H1 (cell line): ENCODE results near the gene WDR31. TPM values are rescaled to one million over a fixed set of nuclear protein-coding genes. Genes with fewer than 3 reads are reported as not detected.

Experiments
- CTCF ChIA-PET: fragments of 300-600 bp; sonication (Branson Sonifier 250); formaldehyde crosslinking; loops from one replicate; lab custom pipeline; 2021; ENCODE audit not compliant: partially characterized antibody; lab: Charles Lee
- POLR2A ChIA-PET: fragments of 300-600 bp; sonication (Branson Sonifier 250); formaldehyde crosslinking; loops from one replicate; lab custom pipeline; 2021; ENCODE audit warnings: inconsistent platforms; ENCODE audit not compliant: partially characterized antibody; lab: Charles Lee
- DNase-seq, 2 experiments: peaks; one replicate each; pipeline versions ENCODE4 v3.0.0 to v3.0.0-alpha.2; 2010 to 2022; ENCODE audit warnings: low spot score in 2 of 2, low read depth in 1 of 2, mixed read lengths in 1 of 2
- FAIRE-seq: peaks from 2 replicates; lab custom pipeline; 2011; peaks lifted over from hg19 to GRCh38; lab: Jason Lieb, UNC
- H2AFZ ChIP-seq: 2 replicates; pipeline ENCODE4 v1.8.1; 2012; ENCODE audit warnings: low read length, inconsistent platforms
- H2AK5ac ChIP-seq: 2 replicates; pipeline ENCODE4 v1.6.1; 2013; ENCODE audit warnings: low read depth, low read length
- H2BK120ac ChIP-seq: replicated peaks from 2 replicates; pipeline ENCODE3; 2013; ENCODE audit warnings: low read depth, low read length, inconsistent platforms
- H2BK12ac ChIP-seq: 2 replicates; pipeline ENCODE4 v1.6.1; 2013; ENCODE audit warnings: low read depth, low read length
- H2BK15ac ChIP-seq: 2 replicates; pipeline ENCODE4 v1.6.1; 2013; ENCODE audit warnings: low read length
- H2BK20ac ChIP-seq: 2 replicates; pipeline ENCODE4 v1.6.1; 2013; ENCODE audit warnings: low read length
- H2BK5ac ChIP-seq: 2 replicates; pipeline ENCODE4 v1.6.1; 2013; ENCODE audit warnings: low read depth, low read length
- H3K14ac ChIP-seq: 2 replicates; pipeline ENCODE4 v1.6.1; 2013; ENCODE audit warnings: inconsistent platforms; ENCODE audit not compliant: insufficient read length
- H3K18ac ChIP-seq: 2 replicates; pipeline ENCODE4 v1.6.1; 2013; ENCODE audit warnings: low read length; ENCODE audit errors: extremely low read depth
- H3K23ac ChIP-seq: 2 replicates; pipeline ENCODE4 v1.6.1; 2013; ENCODE audit warnings: inconsistent platforms; ENCODE audit not compliant: insufficient read length
- H3K23me2 ChIP-seq: 2 replicates; pipeline ENCODE4 v1.6.1; 2013; ENCODE audit warnings: low read depth, low read length
- H3K27ac ChIP-seq: 2 replicates; pipeline ENCODE4 v1.6.1; 2011; ENCODE audit warnings: low read depth, low read length, inconsistent platforms
- H3K27me3 ChIP-seq, 4 experiments: replicated peaks in 1 of 4; 1 replicate in 1 of 4; 2 replicates in 3 of 4; pipeline versions ENCODE4 v1.6.1 to v1.8.1; 2011 to 2013; ENCODE audit warnings: low read length in 3 of 4, mild to moderate bottlenecking in 3 of 4, inconsistent platforms in 2 of 4, mixed read lengths in 2 of 4, moderate library complexity in 1 of 4; ENCODE audit not compliant: control insufficient read depth in 3 of 4, insufficient read depth in 3 of 4; ENCODE audit errors: extremely low read depth in 1 of 4
- H3K36me3 ChIP-seq, 4 experiments: 2 replicates each; pipeline versions ENCODE4 v1.6.1 to v1.8.1; 2011 to 2013; ENCODE audit warnings: mild to moderate bottlenecking in 4 of 4, low read length in 3 of 4, moderate library complexity in 2 of 4, control low read depth in 1 of 4, inconsistent platforms in 1 of 4; ENCODE audit not compliant: insufficient read depth in 4 of 4, control insufficient read depth in 2 of 4
- H3K4ac ChIP-seq: replicated peaks from 2 replicates; pipeline ENCODE3; 2013; ENCODE audit warnings: low read length, low read depth, mixed read lengths, inconsistent platforms; ENCODE audit not compliant: insufficient read length
- H3K4me1 ChIP-seq, 4 experiments: replicated peaks in 1 of 4; 1 replicate in 1 of 4; 2 replicates in 3 of 4; pipeline versions ENCODE4 v1.6.1 to v1.8.1; 2011 to 2013; ENCODE audit warnings: low read length in 3 of 4, inconsistent platforms in 2 of 4, mixed read lengths in 1 of 4; ENCODE audit not compliant: insufficient read depth in 4 of 4, control insufficient read depth in 3 of 4
- H3K4me2 ChIP-seq, 2 experiments: 2 replicates each; pipeline versions ENCODE4 v1.6.1 to v1.8.1; 2011 to 2013; ENCODE audit warnings: low read depth in 2 of 2, low read length in 2 of 2, control low read depth in 1 of 2, inconsistent platforms in 1 of 2, mild to moderate bottlenecking in 1 of 2; ENCODE audit not compliant: insufficient read depth in 1 of 2
- H3K4me3 ChIP-seq, 4 experiments: fragments of 200-600, 300-600 bp in 1 of 4; sonication (generic), shearing (Covaris generic), sonication (Bioruptor Twin) in 1 of 4; 2 replicates each; pipeline versions ENCODE4 v1.5.1 to v1.8.1; 2011 to 2016; ENCODE audit warnings: low read length in 4 of 4, low read depth in 3 of 4, control low read depth in 2 of 4, inconsistent platforms in 2 of 4, mild to moderate bottlenecking in 2 of 4, mixed read lengths in 1 of 4, moderate library complexity in 1 of 4; ENCODE audit not compliant: insufficient read depth in 2 of 4; ENCODE audit errors: extremely low read depth in 1 of 4
- H3K56ac ChIP-seq: replicated peaks from 2 replicates; pipeline ENCODE3; 2013; ENCODE audit warnings: low read depth, mild to moderate bottlenecking, mixed read lengths, low read length, inconsistent platforms; ENCODE audit not compliant: insufficient read length
- H3K79me1 ChIP-seq: 2 replicates; pipeline ENCODE4 v1.6.1; 2013; ENCODE audit warnings: low read depth, low read length, control low read depth
- H3K79me2 ChIP-seq, 2 experiments: 2 replicates each; pipeline versions ENCODE4 v1.6.1 to v1.8.1; 2012 to 2013; ENCODE audit warnings: low read length in 2 of 2, mild to moderate bottlenecking in 2 of 2, inconsistent platforms in 1 of 2; ENCODE audit not compliant: insufficient read depth in 2 of 2, control insufficient read depth in 1 of 2
- H3K9ac ChIP-seq, 4 experiments: replicated peaks in 1 of 4; 1 replicate in 1 of 4; 2 replicates in 3 of 4; pipeline versions ENCODE4 v1.6.1 to v1.8.1; 2011 to 2013; ENCODE audit warnings: low read depth in 3 of 4, low read length in 3 of 4, control low read depth in 2 of 4, mild to moderate bottlenecking in 2 of 4, moderate library complexity in 2 of 4, inconsistent platforms in 1 of 4; ENCODE audit errors: extremely low read depth in 1 of 4
- H3K9me3 ChIP-seq, 2 experiments: 2 replicates each; pipeline versions ENCODE4 v1.6.1 to v1.8.1; 2012 to 2013; ENCODE audit warnings: mild to moderate bottlenecking in 2 of 2, moderate library complexity in 2 of 2, control low read depth in 1 of 2, inconsistent platforms in 1 of 2, low read depth in 1 of 2, low read length in 1 of 2, mixed read lengths in 1 of 2; ENCODE audit not compliant: insufficient read depth in 2 of 2
- H4K20me1 ChIP-seq, 2 experiments: replicated peaks in 1 of 2; 2 replicates each; pipeline versions ENCODE3 to v1.8.1; 2011 to 2013; ENCODE audit warnings: inconsistent platforms in 2 of 2, low read length in 2 of 2, mild to moderate bottlenecking in 1 of 2; ENCODE audit not compliant: insufficient read depth in 2 of 2, control insufficient read depth in 1 of 2
- H4K5ac ChIP-seq: 2 replicates; pipeline ENCODE4 v1.6.1; 2013; ENCODE audit warnings: low read length, low read depth, mixed read lengths, inconsistent platforms; ENCODE audit not compliant: insufficient read length
- H4K8ac ChIP-seq: 2 replicates; pipeline ENCODE4 v1.8.0; 2013; ENCODE audit warnings: mild to moderate bottlenecking, moderate library complexity, low read length, inconsistent platforms; ENCODE audit not compliant: insufficient read depth; ENCODE audit errors: extremely low read depth
- H4K91ac ChIP-seq: replicated peaks from 2 replicates; pipeline ENCODE3; 2013; ENCODE audit warnings: low read length, mixed read lengths, inconsistent platforms; ENCODE audit not compliant: insufficient read length
- TAF1 ChIP-seq: IDR thresholded peaks from 2 replicates; pipeline ENCODE4 v1.6.1; 2011; ENCODE audit warnings: mild to moderate bottlenecking, low read depth, low read length
- WGBS, 2 experiments: shearing (Covaris generic) in 1 of 2; methylation state at CpG; one replicate each; pipeline versions ENCODE4 v1.1.6 to v1.1.7; 2013 to 2015; ENCODE audit warnings: low lambda C conversion rate in 2 of 2, mixed read lengths in 2 of 2, inconsistent platforms in 1 of 2, low coverage in 1 of 2, missing lambda C conversion rate in 1 of 2; ENCODE audit not compliant: insufficient replicate concordance in 2 of 2, insufficient coverage in 1 of 2, insufficient read length in 1 of 2; ENCODE audit errors: extremely low coverage in 1 of 2, missing lambda C conversion rate in 1 of 2; 5-methylcytosine and 5-hydroxymethylcytosine counted together
- polyA plus RNA-seq, 7 experiments: library from polyadenylated mRNA; depleted of rRNA in 3 of 7; stranded (reverse) in 5 of 7; unstranded in 2 of 7; fragments of >200 nt in 5 of 7; fragments of 200-250 nt in 2 of 7; gene quantifications; 1 replicate in 5 of 7; 2 replicates in 1 of 7; 4 replicates in 1 of 7; pipeline versions ENCODE4 v1.2.1 to v1.2.3, GENCODE V29; 2011 to 2013; ENCODE audit warnings: missing spikeins in 2 of 7, mixed read lengths in 2 of 7
- total RNA-seq: library from RNA; stranded (reverse); fragmentation: NEBNext Ultra II Directional; extraction: Animal tissue kit (Norgen Biotek cat#: 25700); gene quantifications from 2 replicates; pipeline ENCODE4 v1.2.1, GENCODE V29; 2021

The WDR31 gene
- total and polyA plus RNA-seq, 2 of the 8 experiments (the other 6 are each of a cell fraction or from before 2014, with no cell fraction given): 0.27 to 0.28 TPM

- ChIA-PET POLR2A (interaction anchor here (0.6 to 1.1 kb wide), 3 partner anchors 12 to 34 kb away, joined by 3 read pairs; no protein-coding TSS in a partner anchor), CTCF (interaction anchor here (0.7 to 4.2 kb wide), 7 partner anchors 8 to 280 kb away, joined by 3 to 30 read pairs (median 5); partner anchors contain the start of gene ALAD)
- no peak for TF ChIP-seq TAF1
Observed at GRCh38 chr9:113311961-113312360, 28.1 kb downstream of the WDR31 start.

More at GRCh38 chr9:113311961-113312360, 28.1 kb downstream of the WDR31 start:
- H2BK12ac ChIP-seq: no peak overlapping the region
- no peak overlapping the region for H3K4ac ChIP-seq
- no peak for FAIRE-seq
- H4K8ac ChIP-seq: no peak overlapping the region
- no peak overlapping the region for H3K4me2 ChIP-seq
- H2BK15ac ChIP-seq: no peak overlapping the region
- no peaks in the 10 kb centered on the region for H4K20me1 ChIP-seq
- DNase-seq: no peak
- no peak overlapping the region for H2AFZ ChIP-seq
- no peak overlapping the region for H3K18ac ChIP-seq
- no peak overlapping the region for H3K14ac ChIP-seq
- H3K27ac ChIP-seq: no peak overlapping the region
- H3K36me3 ChIP-seq: no peaks in the 10 kb centered on the region
- no peaks in the 10 kb centered on the region for H3K4me1 ChIP-seq
- H3K56ac ChIP-seq: no peak overlapping the region
- H2AK5ac ChIP-seq: no peak overlapping the region
- no peaks in the 10 kb centered on the region for H3K79me2 ChIP-seq
- no peak overlapping the region for H2BK5ac ChIP-seq
- H2BK120ac ChIP-seq: no peak overlapping the region
- H4K91ac ChIP-seq: no peak overlapping the region
- 77% methylated on average over 3 of the region's 3 CpGs; no CpG with 5 or more reads in 1 of the 2 experiments for WGBS, 2 experiments
- H2BK20ac ChIP-seq: no peak overlapping the region
- no peak overlapping the region for H3K9ac ChIP-seq
- no peaks in the 10 kb centered on the region for H3K9me3 ChIP-seq
- no peaks in the 10 kb centered on the region for H3K23me2 ChIP-seq
- no peak overlapping the region for H3K4me3 ChIP-seq
- H3K23ac ChIP-seq: no peak overlapping the region
- no peaks in the 10 kb centered on the region; a peak in 1 of 7 replicates for H3K27me3 ChIP-seq
- no peaks in the 10 kb centered on the region for H3K79me1 ChIP-seq
- no peak overlapping the region for H4K5ac ChIP-seq
